ENCODE measurements around the gene FBXO17. TPM values are rescaled to one million over a fixed set of nuclear protein-coding genes. Genes with fewer than 3 reads are reported as not detected.

FBXO17 gene
- total RNA-seq, 2 experiments from 2014 or later: not detected

DNA sequence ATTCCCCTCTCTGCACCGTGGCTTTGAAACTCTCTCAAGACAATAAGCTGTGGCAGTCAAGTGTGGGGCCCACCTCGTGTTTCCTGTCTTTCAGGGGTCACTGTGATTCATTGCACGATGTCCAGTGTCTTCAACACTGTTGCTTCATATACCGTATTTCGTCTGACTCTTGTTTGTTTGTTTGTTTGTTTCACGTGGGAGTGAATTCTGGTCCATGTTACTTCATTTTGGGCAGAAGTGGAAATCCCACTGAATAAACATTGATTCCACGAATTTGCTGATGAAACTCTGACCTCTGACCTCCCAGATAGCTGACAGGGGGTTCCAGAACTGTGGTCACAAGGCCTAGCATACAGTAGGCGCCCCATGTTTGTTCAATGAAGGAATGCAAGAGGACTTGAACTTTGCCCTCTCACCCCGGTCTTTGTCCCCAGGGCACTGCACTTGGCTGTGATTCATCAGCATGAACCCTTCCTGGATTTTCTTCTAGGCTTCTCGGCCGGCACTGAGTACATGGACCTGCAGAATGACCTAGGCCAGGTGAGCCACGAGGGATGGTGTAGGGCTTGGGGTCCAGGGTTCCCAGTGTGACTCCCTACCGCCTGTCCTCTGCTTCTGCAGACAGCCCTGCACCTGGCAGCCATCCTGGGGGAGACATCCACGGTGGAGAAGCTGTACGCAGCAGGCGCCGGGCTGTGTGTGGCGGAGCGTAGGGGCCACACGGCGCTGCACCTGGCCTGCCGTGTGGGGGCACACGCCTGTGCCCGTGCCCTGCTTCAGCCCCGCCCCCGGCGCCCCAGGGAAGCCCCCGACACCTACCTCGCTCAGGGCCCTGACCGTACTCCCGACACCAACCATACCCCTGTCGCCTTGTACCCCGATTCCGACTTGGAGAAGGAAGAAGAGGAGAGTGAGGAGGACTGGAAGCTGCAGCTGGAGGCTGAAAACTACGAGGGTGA lies 70.7 kb downstream of the FBXO17 start:
- ChIA-PET CTCF (no interaction called here), POLR2A (interaction anchor here (0.6 kb wide), 1 partner anchor 9 kb away, joined by 5 read pairs; no protein-coding TSS in a partner anchor)

DNA sequence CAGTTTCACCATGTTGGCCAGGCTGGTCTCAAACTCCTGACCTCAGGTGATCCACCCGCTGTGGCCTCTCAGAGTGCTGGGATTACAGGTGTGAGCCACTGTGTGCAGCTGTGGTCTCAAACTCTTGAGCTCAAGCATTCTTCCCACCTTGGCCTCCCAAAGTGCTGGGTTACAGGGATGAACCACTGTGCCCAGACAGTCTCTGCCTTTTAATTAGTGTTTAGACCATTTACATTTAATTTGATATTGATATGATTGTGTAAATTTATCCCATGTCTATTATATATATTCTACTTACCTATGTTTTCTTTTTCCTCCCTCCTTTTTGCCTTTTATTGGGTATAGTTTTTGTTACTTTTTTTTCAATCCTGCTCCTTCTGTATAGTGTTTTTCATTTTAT lies 73.9 kb downstream of the FBXO17 start:
- CTCF ChIA-PET: interaction anchor here (1.4 to 1.5 kb wide), 3 partner anchors 12 to 26 kb away, joined by 3 to 4 read pairs (median 3); no protein-coding TSS in a partner anchor
- POLR2A ChIA-PET: no interaction called here

DNA sequence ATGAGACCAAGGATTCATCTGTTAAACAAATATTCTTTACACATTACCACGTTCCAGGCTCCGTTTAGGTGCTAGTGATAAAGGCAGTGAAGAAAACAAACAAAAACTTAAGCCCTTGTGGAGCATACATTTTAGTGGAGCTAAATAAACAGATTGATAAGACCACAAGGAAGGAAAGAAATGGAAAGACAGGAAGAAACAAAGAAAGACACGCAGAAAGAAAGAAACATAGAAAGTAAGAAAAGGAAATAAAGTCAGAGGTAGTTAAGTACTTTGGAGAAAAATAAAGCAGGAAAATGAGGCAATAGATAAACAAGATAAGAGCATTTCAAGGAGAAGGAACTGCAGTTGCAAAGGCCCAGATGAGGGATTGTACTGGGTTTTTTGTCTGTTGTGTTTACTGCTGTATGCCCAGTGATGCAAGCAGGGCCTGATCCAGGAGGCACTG lies 74.8 kb downstream of the FBXO17 start:
- POLR2A ChIA-PET: interaction anchor here (0.6 to 0.8 kb wide), 2 partner anchors 14 to 23 kb away, joined by 3 to 4 read pairs; partner anchors contain the start of gene RINL

DNA sequence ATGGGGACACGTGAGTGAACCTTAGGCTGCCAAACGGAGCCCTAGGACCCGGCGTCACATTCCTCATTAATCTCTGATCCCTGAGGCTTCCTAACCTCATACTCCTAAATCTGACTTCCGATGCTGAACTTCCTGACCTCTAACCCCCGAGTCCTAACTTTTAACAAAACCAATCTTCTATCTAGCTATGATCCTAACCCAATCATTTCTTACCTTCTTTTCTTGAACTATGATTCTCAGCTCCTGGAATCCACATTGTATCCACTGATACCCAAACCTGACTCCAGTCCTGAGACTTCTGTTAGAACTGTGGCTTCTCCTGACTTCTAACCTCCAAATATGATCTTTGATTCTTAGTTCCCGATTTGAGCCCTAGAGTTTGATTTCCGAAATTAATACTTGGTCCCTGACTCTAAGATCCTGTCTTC lies 75.3 kb downstream of the FBXO17 start:
- CTCF ChIA-PET: interaction anchor here (0.7 to 1.6 kb wide), 7 partner anchors 13 to 30 kb away, joined by 3 to 7 read pairs (median 3); partner anchors contain the start of genes MRPS12 and SARS2
- POLR2A ChIA-PET: interaction anchor here (0.6 to 0.8 kb wide), 2 partner anchors 14 to 23 kb away, joined by 3 to 4 read pairs; partner anchors contain the start of gene RINL

More for the DNA sequence above, 74.8 kb downstream of the FBXO17 start:
- CTCF ChIA-PET: interaction anchor here (0.7 to 1.6 kb wide), 7 partner anchors 13 to 29 kb away, joined by 3 to 7 read pairs (median 3); partner anchors contain the start of genes MRPS12 and SARS2

DNA sequence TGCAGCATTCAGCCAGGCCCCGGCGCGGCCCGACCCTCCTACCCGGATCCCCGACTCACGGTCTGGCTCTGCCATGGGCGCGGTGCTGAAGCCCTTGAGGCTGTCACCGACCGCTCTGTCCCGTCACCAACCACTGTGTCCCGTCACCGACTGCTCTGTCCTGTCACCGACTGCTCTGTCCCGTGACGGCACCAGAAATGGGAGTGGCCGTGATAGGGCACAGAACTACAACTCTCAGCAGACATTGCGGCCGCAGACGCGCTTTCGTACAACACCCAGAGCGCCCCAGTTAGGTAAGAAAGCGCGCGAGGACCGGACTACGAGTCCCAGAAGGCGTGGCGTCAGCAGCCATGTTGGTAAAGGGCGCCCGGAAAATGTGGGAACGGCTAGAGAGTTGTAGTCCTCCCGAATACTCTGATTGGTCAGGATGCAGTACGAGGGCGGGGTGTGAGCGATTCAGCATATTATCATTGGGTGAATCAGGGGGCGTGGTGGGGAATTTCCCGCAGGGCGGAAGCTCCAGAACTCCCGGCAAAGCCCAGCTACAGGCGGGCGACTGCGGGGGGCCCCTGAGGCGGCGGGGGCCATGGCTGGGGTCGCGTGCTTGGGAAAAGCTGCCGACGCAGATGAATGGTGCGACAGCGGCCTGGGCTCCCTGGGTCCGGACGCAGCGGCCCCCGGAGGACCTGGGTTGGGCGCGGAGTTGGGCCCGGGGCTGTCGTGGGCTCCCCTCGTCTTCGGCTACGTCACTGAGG lies 75.9 kb downstream of the FBXO17 start, which contains the start of the genes NFKBIB and SIRT2:
Gene NFKBIB, plus strand, starts transcription at position 523 of the 755 bp plus-strand sequence. Its CDS starts 64 bp downstream, at position 587.
Gene SIRT2, minus strand, starts transcription at position 172 of the 755 bp plus-strand sequence. Its CDS starts 97 bp downstream, at position 75.
- ChIA-PET POLR2A (interaction anchor here (0.6 kb wide), 2 partner anchors 35 to 230 kb away, joined by 3 to 6 read pairs; no protein-coding TSS in a partner anchor), CTCF (interaction anchor here (0.7 to 1.6 kb wide), 3 partner anchors 12 to 27 kb away, joined by 3 to 4 read pairs (median 3); no protein-coding TSS in a partner anchor)

DNA sequence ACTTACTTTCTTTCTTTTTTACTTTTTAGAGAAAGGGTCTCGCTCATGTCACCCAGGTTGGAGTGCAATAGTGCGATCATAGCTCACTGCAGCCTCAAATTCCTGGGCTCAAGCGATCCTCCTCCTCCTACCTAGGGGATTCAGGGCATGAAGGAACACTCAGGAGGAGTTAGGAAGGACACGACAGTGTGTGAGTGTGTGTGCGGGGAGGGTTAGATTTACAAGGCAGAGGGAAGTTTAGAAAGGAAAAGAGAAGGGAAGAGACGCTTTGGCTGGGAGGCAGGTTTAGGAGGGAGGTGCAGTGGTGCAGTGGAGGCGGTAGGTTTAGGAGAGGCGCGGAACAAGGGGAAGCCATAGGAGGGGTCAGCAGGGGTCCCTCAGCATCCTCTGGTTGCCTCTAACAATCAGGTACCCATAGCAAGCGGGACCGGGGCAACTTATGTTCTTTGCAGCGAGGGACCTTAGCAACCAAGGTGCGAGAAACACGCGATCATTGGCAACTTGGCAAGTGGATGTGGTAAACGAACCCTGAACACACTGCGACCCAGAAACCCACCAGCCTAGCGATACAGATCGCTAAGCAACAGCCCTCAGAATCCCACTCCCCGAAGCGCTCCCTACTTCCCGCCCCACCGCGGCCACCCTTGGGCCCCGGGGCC lies 76.6 kb downstream of the FBXO17 start:
- ChIA-PET CTCF (interaction anchor here (1.2 kb wide), 1 partner anchor 11 kb away, joined by 4 read pairs; no protein-coding TSS in a partner anchor), POLR2A (interaction anchor here (0.6 kb wide), 1 partner anchor 229 kb away, joined by 3 read pairs; no protein-coding TSS in a partner anchor)

DNA sequence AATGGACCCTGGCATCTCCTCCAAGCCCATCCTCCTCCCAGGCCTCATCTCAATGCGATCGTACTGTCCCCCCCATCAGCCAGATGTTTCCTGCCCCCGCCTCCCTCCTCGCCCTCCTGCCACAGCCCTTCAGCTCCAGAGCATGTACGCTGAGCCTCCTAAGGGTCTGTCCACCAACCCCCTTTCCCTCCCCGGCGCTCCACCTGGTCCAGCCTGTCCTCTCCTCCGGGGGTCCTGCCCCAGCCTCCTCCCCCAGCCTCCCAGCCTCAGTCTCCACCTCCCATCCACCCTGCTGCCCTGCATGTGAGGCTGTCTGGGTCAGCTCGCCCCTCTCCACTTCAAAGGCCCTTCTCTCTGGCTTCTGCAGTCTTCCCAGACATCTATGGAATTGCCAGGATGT lies 80.6 kb downstream of the FBXO17 start:
- ChIA-PET CTCF (no interaction called here), POLR2A (interaction anchor here (0.7 kb wide), 1 partner anchor 18 kb away, joined by 3 read pairs; no protein-coding TSS in a partner anchor)

DNA sequence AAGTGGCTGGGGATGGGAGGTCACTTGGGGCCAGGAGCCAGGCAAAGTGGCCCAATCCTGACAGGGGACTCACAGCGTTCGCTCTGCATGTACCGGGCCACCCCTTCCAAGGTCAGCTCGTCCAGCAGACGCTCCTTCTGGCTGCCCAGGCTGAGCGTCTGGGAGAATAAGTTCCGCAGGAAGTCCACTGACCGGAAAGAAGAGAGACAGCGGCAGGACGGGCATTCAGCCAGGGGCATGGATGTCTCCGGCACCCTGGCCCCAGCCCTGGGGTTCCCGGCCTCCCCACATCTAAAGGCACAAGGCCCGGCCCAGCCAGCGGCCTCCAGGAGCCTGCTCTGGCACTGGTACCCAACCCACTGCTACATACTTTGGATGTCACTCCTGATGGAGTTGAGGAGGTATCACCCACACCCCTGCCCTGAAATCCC lies 82.2 kb downstream of the FBXO17 start:
- POLR2A ChIA-PET: no interaction called here
- CTCF ChIA-PET: interaction anchor here (1.8 kb wide), 1 partner anchor 36 kb away, joined by 5 read pairs; the partner anchor contains the start of genes MRPS12 and SARS2

DNA sequence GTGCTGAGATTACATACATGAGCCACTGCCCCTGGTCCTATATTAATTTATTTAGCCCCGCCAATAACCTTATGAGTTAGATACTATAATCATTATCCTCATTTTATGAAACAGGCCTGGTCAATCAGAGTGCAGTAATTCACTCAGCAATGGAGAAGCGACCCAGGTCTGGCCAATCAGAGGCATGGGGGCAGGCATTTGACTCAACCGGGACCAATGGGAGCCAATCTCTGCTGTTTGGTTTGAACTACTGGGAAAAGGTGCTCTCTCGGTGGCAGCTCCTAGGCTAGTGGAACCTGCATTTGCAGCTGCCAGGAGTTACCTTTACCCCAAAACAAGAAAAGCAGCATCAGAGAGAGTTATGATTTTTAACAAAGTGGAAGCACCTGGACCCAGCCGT lies 82.7 kb downstream of the FBXO17 start:
- CTCF ChIA-PET: interaction anchor here (1.8 kb wide), 1 partner anchor 37 kb away, joined by 5 read pairs; the partner anchor contains the start of genes MRPS12 and SARS2
- POLR2A ChIA-PET: no interaction called here

DNA sequence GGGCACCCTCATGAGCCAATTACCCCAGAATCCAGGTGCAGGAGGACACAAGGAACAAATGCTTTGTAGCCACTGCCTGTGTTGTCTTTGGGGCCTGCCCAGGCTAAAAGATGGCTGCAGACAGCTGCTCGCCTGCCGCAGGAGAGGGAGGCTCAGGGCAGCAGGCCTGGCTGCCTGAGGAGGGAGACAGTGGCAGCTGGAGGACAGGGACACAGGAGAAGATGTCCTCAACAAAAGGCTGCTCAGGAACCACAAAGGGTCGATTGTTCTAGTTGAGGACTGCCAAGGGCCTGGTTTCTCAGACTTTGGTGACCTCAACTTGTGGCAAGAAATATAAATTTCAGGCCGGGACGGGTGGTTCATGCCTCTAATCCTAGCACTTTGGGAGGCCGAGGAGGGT lies 83.8 kb downstream of the FBXO17 start:
- POLR2A ChIA-PET: no interaction called here
- CTCF ChIA-PET: interaction anchor here (1.8 kb wide), 1 partner anchor 38 kb away, joined by 5 read pairs; the partner anchor contains the start of genes MRPS12 and SARS2

Other genes starting within 250 kb of the FBXO17 start
- gene CAPN12, start 231.3 kb downstream of the FBXO17 start, total RNA-seq: 1 to 10 TPM; 3.3 to 3.7 TPM
- not detected for gene LGALS7, start 202.2 kb downstream of the FBXO17 start, total RNA-seq
- not detected for gene LGALS7B, start 186.5 kb downstream of the FBXO17 start, total RNA-seq
- under 1 TPM; 0.65 to 0.82 TPM for gene LGALS4, start 162.8 kb downstream of the FBXO17 start, total RNA-seq
- gene ECH1, start 143.9 kb downstream of the FBXO17 start, total RNA-seq: 100 to 1,000 TPM; 108 to 124 TPM
- gene HNRNPL, start 125.8 kb downstream of the FBXO17 start, total RNA-seq: 100 to 1,000 TPM; 677 to 698 TPM
- gene RINL, start 97.5 kb downstream of the FBXO17 start, total RNA-seq: 10 to 100 TPM; 84.0 to 85.5 TPM
- 10 to 100 TPM; 28.3 to 30.4 TPM for gene SIRT2, start 76.1 kb downstream of the FBXO17 start, total RNA-seq
- 100 to 1,000 TPM in 1 of 2 experiments, 10 to 100 TPM in 1; 99.9 to 103 TPM for gene NFKBIB, start 75.8 kb downstream of the FBXO17 start, total RNA-seq
- under 1 TPM; 0.44 to 0.53 TPM for gene CCER2, start 63.6 kb downstream of the FBXO17 start, total RNA-seq
- gene SARS2, start 45.0 kb downstream of the FBXO17 start, total RNA-seq: 10 to 100 TPM; 41.7 to 47.3 TPM
- gene MRPS12, start 44.8 kb downstream of the FBXO17 start, total RNA-seq: 100 to 1,000 TPM; 113 to 121 TPM
- gene FBXO27, start 56.8 kb upstream of the FBXO17 start, total RNA-seq: 1 to 10 TPM in 1 of 2 experiments, under 1 TPM in 1; 0.82 to 1.4 TPM
- not detected for gene ACP7, start 108.6 kb upstream of the FBXO17 start, total RNA-seq
- 10 to 100 TPM; 19.2 TPM for gene PAK4, start 150.0 kb upstream of the FBXO17 start, total RNA-seq
- not detected for gene NCCRP1, start 221.2 kb upstream of the FBXO17 start, total RNA-seq
- gene SYCN, start 228.5 kb upstream of the FBXO17 start, total RNA-seq: not detected

All from activated CD8-positive, alpha-beta memory T cell treated with anti-CD3 and anti-CD28 coated beads for 36 hours (primary cell).